GM23338 (cell line): ENCODE results near the gene CACHD1. TPM values are rescaled to one million over a fixed set of nuclear protein-coding genes. Genes with fewer than 3 reads are reported as not detected.
A peak's percentile ranks its signal among the peaks of the same experiment; 100 is the strongest.

ENCODE experiments used
- ATAC-seq: fragments of 200-7000 bp; cut with Tn5 transposase; 3 replicates; pipeline ENCODE4 v1.9.1; 2020
- DNase-seq: peaks from one replicate; pipeline ENCODE4 v3.0.0-alpha.2; 2015; ENCODE audit warnings: low spot score
- H2AFZ ChIP-seq: fragments of 200-600 bp; sonication (generic); 2 replicates; pipeline ENCODE4 v1.8.0; 2016; ENCODE audit warnings: antibody characterized with exemption, mild to moderate bottlenecking, moderate library complexity
- H3F3A ChIP-seq: fragments of 200-600 bp; sonication (generic); replicated peaks from 2 replicates; pipeline ENCODE4 v1.8.0; 2017; ENCODE audit warnings: antibody characterized with exemption, mixed run types, low read depth
- H3K27ac ChIP-seq: fragments of 200-600 bp; sonication (generic); 2 replicates; pipeline ENCODE4 v1.6.1; 2016; ENCODE audit warnings: low read depth
- H3K27me3 ChIP-seq: fragments of 200-600 bp; sonication (generic); 2 replicates; pipeline ENCODE4 v1.8.0; 2016; ENCODE audit warnings: mild to moderate bottlenecking, mixed run types, moderate library complexity; ENCODE audit not compliant: insufficient read depth
- H3K36me3 ChIP-seq: fragments of 200-600 bp; sonication (generic); 2 replicates; pipeline ENCODE4 v1.8.0; 2016; ENCODE audit warnings: mild to moderate bottlenecking; ENCODE audit not compliant: insufficient read depth
- H3K4me1 ChIP-seq: fragments of 200-600 bp; sonication (generic); 2 replicates; pipeline ENCODE4 v1.8.0; 2016; ENCODE audit warnings: mild to moderate bottlenecking, moderate library complexity; ENCODE audit not compliant: insufficient read depth
- H3K4me2 ChIP-seq: fragments of 200-600 bp; sonication (generic); 2 replicates; pipeline ENCODE4 v1.7.1; 2017; ENCODE audit warnings: mixed run types
- H3K4me3 ChIP-seq: fragments of 200-600 bp; sonication (generic); 2 replicates; pipeline ENCODE4 v1.6.1; 2016; ENCODE audit warnings: mixed run types
- H3K79me2 ChIP-seq: fragments of 200-600 bp; sonication (generic); replicated peaks from 2 replicates; pipeline ENCODE4 v1.8.0; 2017; ENCODE audit warnings: mild to moderate bottlenecking; ENCODE audit not compliant: insufficient read depth
- H3K9me2 ChIP-seq: fragments of 200-600 bp; sonication (generic); 2 replicates; pipeline ENCODE4 v1.8.0; 2017; ENCODE audit not compliant: insufficient read depth
- H4K20me1 ChIP-seq: fragments of 200-600 bp; sonication (generic); replicated peaks from 2 replicates; pipeline ENCODE4 v1.8.0; 2017; ENCODE audit warnings: mild to moderate bottlenecking; ENCODE audit not compliant: insufficient read depth
- H3K27ac Mint-ChIP-seq: 2 replicates; pipeline ENCODE4 v1.8.0; 2020; ENCODE audit warnings: inconsistent platforms, mild to moderate bottlenecking, moderate library complexity, mixed read lengths
- H3K27me3 Mint-ChIP-seq: 3 replicates; pipeline ENCODE4 v1.8.0; 2022; ENCODE audit warnings: low read depth, mild to moderate bottlenecking, moderate library complexity, mixed read lengths, inconsistent platforms; ENCODE audit not compliant: insufficient read depth, poor library complexity
- H3K36me3 Mint-ChIP-seq: 3 replicates; pipeline ENCODE4 v1.8.0; 2021; ENCODE audit warnings: low read depth, mild to moderate bottlenecking, inconsistent platforms, moderate library complexity, mixed read lengths
- H3K4me1 Mint-ChIP-seq: 3 replicates; pipeline ENCODE4 v1.8.0; 2020; ENCODE audit warnings: mild to moderate bottlenecking, inconsistent platforms, mixed read lengths
- H3K4me3 Mint-ChIP-seq: 3 replicates; pipeline ENCODE4 v1.8.0; 2021; ENCODE audit warnings: moderate library complexity, mild to moderate bottlenecking, inconsistent platforms, mixed read lengths
- H3K9me3 Mint-ChIP-seq: 3 replicates; pipeline ENCODE4 v1.8.0; 2020; ENCODE audit warnings: moderate library complexity, mild to moderate bottlenecking, inconsistent platforms, mixed read lengths
- CREB1 ChIP-seq: fragments of 250-450 bp; sonication (Bioruptor Pico); IDR thresholded peaks from 2 replicates; pipeline ENCODE4 v1.5.0; 2020; ENCODE audit warnings: low read depth, mild to moderate bottlenecking, moderate library complexity
- EZH2 ChIP-seq: fragments of 200-600 bp; sonication (generic); IDR thresholded peaks from one replicate; pipeline ENCODE4 v1.8.0; 2017; ENCODE audit warnings: antibody characterized with exemption, mild to moderate bottlenecking, low read depth; ENCODE audit not compliant: unreplicated experiment
- EZH2phosphoT487 ChIP-seq: fragments of 200-600 bp; sonication (generic); IDR thresholded peaks from one replicate; pipeline ENCODE4 v1.8.1; 2018; ENCODE audit warnings: antibody characterized with exemption; ENCODE audit not compliant: unreplicated experiment
- JUNB ChIP-seq: IDR thresholded peaks from one replicate; pipeline ENCODE4 v1.6.1; 2016; ENCODE audit warnings: antibody characterized with exemption; ENCODE audit not compliant: unreplicated experiment
- NANOG ChIP-seq: IDR thresholded peaks from 2 replicates; pipeline ENCODE4 v1.6.1; 2016; ENCODE audit warnings: antibody characterized with exemption, borderline replicate concordance
- POLR2AphosphoS5 ChIP-seq: IDR thresholded peaks from 2 replicates; pipeline ENCODE4 v1.6.1; 2016; ENCODE audit warnings: antibody characterized with exemption, low read depth
- STAT1 ChIP-seq: IDR thresholded peaks from one replicate; pipeline ENCODE4 v1.6.1; 2016; ENCODE audit warnings: antibody characterized with exemption; ENCODE audit not compliant: unreplicated experiment
- ZNF114 ChIP-seq: fragments of 250-450 bp; sonication (Bioruptor Pico); IDR thresholded peaks from 2 replicates; pipeline ENCODE4 v1.5.0; 2020; ENCODE audit warnings: mild to moderate bottlenecking, moderate library complexity
- ZNF331 ChIP-seq: fragments of 250-450 bp; sonication (Bioruptor Pico); IDR thresholded peaks from 2 replicates; pipeline ENCODE4 v1.5.0; 2020; ENCODE audit warnings: low read depth, mild to moderate bottlenecking, moderate library complexity
- polyA plus RNA-seq: library from polyadenylated mRNA; unstranded; fragments of >200 nt; fragmentation: Nextera tagmentation; extraction: Ambion mirVana; gene quantifications from 2 replicates; pipeline ENCODE4 v1.2.1, GENCODE V29; 2016
- total RNA-seq: library from RNA; depleted of rRNA; stranded (reverse); fragments of >200 nt; shearing (Covaris generic); gene quantifications from 2 replicates; pipeline ENCODE4 v1.2.3, GENCODE V29; 2014
- TF ChIP-seq, protein P1 (sequence below): fragments of 250-450 bp; sonication (Bioruptor Pico); IDR thresholded peaks from 2 replicates; pipeline ENCODE4 v1.5.0; 2020; ENCODE audit warnings: mild to moderate bottlenecking, moderate library complexity
- TF ChIP-seq, protein P2 (sequence below): IDR thresholded peaks from one replicate; pipeline ENCODE4 v1.6.1; 2018; ENCODE audit warnings: antibody characterized with exemption; ENCODE audit not compliant: unreplicated experiment
- TF ChIP-seq, protein P3 (sequence below): IDR thresholded peaks from 2 replicates; pipeline ENCODE4 v1.6.1; 2016; ENCODE audit warnings: antibody characterized with exemption
- TF ChIP-seq, protein P4 (sequence below), 2 experiments: fragments of 200-600 bp in 1 of 2; sonication (generic) in 1 of 2; conservative IDR thresholded peaks; 2 replicates each; pipeline versions ENCODE4 v1.5.1 to v1.6.1; 2016 to 2017; ENCODE audit warnings: antibody characterized with exemption in 2 of 2, low read depth in 2 of 2, mild to moderate bottlenecking in 2 of 2, moderate library complexity in 1 of 2

CACHD1 gene
- total and polyA plus RNA-seq, 2 experiments from 2014 or later = 12.6 to 43.7 TPM

DNA sequence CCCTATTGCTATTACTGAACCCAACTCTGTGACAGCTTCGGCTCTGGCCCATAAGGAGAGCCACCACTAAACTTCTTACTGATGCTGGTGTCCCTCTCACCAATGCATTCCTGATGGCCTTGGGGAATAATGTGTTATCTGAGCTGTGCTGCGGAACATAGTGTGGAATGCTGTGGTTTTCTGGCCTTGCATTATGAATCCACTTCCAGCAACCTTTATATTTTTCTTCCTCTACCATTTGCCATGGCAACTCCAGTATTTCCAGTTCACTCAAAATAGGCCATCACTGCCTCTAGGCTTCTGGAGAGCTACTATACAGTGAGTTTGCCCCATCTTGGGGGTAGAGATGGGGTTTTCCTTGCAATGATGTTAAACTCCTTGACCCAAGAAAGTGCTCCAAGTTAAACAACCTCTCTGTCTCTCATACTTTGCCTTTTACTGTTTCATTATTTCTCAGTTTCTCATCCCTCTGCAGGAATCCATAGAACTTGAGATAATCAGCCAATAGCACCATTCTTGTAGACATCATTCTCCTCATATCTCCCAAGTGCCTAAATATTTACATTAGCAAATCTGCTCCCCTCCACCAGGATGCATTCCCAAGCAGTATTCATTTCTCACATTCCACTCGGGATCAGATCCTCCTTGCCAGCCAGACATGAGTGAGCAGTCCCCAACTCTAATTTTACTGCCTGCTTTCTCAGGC lies 263.8 kb downstream of the CACHD1 start:
- no peak overlapping the region for H3K27ac ChIP-seq
- no peaks in the 10 kb centered on the region for H3K36me3 ChIP-seq
- ATAC-seq (no peak), DNase-seq (no peak)
- H3K4me3 Mint-ChIP-seq = no peak overlapping the region
- H3K4me1 Mint-ChIP-seq = peaks cover 13% of the 10 kb centered on the region
- no peaks in the 10 kb centered on the region for H3K9me3 Mint-ChIP-seq
- H3K36me3 Mint-ChIP-seq = no peaks in the 10 kb centered on the region; the same call in 2 of the 3 replicates
- H3K4me3 ChIP-seq = no peak overlapping the region
- H3K9me2 ChIP-seq = peaks cover 15% of the 10 kb centered on the region; the same call in 1 of the 2 replicates
- no peaks in the 10 kb centered on the region for H3F3A ChIP-seq
- H3K27me3 Mint-ChIP-seq = peaks cover 7% of the 10 kb centered on the region
- H3K4me2 ChIP-seq = no peak overlapping the region
- no peaks in the 10 kb centered on the region for H3K79me2 ChIP-seq
- no peaks in the 10 kb centered on the region for H4K20me1 ChIP-seq
- peak overlapping the region; percentile 24; the same call in 1 of the 2 replicates for H2AFZ ChIP-seq
- no peaks in the 10 kb centered on the region for H3K4me1 ChIP-seq
- no peak for TF ChIP-seq JUNB
- no peak for TF ChIP-seq EZH2phosphoT487
- TF ChIP-seq, protein P1, sequence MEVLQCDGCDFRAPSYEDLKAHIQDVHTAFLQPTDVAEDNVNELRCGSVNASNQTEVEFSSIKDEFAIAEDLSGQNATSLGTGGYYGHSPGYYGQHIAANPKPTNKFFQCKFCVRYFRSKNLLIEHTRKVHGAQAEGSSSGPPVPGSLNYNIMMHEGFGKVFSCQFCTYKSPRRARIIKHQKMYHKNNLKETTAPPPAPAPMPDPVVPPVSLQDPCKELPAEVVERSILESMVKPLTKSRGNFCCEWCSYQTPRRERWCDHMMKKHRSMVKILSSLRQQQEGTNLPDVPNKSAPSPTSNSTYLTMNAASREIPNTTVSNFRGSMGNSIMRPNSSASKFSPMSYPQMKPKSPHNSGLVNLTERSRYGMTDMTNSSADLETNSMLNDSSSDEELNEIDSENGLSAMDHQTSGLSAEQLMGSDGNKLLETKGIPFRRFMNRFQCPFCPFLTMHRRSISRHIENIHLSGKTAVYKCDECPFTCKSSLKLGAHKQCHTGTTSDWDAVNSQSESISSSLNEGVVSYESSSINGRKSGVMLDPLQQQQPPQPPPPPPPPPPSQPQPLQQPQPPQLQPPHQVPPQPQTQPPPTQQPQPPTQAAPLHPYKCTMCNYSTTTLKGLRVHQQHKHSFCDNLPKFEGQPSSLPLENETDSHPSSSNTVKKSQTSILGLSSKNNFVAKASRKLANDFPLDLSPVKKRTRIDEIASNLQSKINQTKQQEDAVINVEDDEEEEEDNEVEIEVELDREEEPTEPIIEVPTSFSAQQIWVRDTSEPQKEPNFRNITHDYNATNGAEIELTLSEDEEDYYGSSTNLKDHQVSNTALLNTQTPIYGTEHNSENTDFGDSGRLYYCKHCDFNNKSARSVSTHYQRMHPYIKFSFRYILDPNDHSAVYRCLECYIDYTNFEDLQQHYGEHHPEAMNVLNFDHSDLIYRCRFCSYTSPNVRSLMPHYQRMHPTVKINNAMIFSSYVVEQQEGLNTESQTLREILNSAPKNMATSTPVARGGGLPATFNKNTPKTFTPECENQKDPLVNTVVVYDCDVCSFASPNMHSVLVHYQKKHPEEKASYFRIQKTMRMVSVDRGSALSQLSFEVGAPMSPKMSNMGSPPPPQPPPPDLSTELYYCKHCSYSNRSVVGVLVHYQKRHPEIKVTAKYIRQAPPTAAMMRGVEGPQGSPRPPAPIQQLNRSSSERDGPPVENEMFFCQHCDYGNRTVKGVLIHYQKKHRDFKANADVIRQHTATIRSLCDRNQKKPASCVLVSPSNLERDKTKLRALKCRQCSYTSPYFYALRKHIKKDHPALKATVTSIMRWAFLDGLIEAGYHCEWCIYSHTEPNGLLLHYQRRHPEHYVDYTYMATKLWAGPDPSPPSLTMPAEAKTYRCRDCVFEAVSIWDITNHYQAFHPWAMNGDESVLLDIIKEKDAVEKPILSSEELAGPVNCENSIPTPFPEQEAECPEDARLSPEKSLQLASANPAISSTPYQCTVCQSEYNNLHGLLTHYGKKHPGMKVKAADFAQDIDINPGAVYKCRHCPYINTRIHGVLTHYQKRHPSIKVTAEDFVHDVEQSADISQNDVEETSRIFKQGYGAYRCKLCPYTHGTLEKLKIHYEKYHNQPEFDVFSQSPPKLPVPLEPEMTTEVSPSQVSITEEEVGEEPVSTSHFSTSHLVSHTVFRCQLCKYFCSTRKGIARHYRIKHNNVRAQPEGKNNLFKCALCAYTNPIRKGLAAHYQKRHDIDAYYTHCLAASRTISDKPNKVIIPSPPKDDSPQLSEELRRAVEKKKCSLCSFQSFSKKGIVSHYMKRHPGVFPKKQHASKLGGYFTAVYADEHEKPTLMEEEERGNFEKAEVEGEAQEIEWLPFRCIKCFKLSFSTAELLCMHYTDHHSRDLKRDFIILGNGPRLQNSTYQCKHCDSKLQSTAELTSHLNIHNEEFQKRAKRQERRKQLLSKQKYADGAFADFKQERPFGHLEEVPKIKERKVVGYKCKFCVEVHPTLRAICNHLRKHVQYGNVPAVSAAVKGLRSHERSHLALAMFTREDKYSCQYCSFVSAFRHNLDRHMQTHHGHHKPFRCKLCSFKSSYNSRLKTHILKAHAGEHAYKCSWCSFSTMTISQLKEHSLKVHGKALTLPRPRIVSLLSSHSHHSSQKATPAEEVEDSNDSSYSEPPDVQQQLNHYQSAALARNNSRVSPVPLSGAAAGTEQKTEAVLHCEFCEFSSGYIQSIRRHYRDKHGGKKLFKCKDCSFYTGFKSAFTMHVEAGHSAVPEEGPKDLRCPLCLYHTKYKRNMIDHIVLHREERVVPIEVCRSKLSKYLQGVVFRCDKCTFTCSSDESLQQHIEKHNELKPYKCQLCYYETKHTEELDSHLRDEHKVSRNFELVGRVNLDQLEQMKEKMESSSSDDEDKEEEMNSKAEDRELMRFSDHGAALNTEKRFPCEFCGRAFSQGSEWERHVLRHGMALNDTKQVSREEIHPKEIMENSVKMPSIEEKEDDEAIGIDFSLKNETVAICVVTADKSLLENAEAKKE (CRISPR knock-in tag) = no peak
- TF ChIP-seq, protein P2, sequence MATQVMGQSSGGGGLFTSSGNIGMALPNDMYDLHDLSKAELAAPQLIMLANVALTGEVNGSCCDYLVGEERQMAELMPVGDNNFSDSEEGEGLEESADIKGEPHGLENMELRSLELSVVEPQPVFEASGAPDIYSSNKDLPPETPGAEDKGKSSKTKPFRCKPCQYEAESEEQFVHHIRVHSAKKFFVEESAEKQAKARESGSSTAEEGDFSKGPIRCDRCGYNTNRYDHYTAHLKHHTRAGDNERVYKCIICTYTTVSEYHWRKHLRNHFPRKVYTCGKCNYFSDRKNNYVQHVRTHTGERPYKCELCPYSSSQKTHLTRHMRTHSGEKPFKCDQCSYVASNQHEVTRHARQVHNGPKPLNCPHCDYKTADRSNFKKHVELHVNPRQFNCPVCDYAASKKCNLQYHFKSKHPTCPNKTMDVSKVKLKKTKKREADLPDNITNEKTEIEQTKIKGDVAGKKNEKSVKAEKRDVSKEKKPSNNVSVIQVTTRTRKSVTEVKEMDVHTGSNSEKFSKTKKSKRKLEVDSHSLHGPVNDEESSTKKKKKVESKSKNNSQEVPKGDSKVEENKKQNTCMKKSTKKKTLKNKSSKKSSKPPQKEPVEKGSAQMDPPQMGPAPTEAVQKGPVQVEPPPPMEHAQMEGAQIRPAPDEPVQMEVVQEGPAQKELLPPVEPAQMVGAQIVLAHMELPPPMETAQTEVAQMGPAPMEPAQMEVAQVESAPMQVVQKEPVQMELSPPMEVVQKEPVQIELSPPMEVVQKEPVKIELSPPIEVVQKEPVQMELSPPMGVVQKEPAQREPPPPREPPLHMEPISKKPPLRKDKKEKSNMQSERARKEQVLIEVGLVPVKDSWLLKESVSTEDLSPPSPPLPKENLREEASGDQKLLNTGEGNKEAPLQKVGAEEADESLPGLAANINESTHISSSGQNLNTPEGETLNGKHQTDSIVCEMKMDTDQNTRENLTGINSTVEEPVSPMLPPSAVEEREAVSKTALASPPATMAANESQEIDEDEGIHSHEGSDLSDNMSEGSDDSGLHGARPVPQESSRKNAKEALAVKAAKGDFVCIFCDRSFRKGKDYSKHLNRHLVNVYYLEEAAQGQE = no peak
- TF ChIP-seq EZH2 = no peak
- no peak for TF ChIP-seq NANOG
- no peak for TF ChIP-seq STAT1
- no peak for TF ChIP-seq ZNF114 (CRISPR knock-in tag)
- no peak for TF ChIP-seq ZNF331 (CRISPR knock-in tag)
- TF ChIP-seq CREB1 = no peak
- TF ChIP-seq, protein P3, sequence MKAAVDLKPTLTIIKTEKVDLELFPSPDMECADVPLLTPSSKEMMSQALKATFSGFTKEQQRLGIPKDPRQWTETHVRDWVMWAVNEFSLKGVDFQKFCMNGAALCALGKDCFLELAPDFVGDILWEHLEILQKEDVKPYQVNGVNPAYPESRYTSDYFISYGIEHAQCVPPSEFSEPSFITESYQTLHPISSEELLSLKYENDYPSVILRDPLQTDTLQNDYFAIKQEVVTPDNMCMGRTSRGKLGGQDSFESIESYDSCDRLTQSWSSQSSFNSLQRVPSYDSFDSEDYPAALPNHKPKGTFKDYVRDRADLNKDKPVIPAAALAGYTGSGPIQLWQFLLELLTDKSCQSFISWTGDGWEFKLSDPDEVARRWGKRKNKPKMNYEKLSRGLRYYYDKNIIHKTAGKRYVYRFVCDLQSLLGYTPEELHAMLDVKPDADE = no peak
- no peak for TF ChIP-seq POLR2AphosphoS5
- TF ChIP-seq, protein P4, sequence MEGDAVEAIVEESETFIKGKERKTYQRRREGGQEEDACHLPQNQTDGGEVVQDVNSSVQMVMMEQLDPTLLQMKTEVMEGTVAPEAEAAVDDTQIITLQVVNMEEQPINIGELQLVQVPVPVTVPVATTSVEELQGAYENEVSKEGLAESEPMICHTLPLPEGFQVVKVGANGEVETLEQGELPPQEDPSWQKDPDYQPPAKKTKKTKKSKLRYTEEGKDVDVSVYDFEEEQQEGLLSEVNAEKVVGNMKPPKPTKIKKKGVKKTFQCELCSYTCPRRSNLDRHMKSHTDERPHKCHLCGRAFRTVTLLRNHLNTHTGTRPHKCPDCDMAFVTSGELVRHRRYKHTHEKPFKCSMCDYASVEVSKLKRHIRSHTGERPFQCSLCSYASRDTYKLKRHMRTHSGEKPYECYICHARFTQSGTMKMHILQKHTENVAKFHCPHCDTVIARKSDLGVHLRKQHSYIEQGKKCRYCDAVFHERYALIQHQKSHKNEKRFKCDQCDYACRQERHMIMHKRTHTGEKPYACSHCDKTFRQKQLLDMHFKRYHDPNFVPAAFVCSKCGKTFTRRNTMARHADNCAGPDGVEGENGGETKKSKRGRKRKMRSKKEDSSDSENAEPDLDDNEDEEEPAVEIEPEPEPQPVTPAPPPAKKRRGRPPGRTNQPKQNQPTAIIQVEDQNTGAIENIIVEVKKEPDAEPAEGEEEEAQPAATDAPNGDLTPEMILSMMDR (conservative IDR thresholded peaks at IDR 0.05; ENCODE audit: low read depth in 2 of 2) = no peak
- no peak overlapping the region for H3K27ac Mint-ChIP-seq
- H3K27me3 ChIP-seq = no peaks in the 10 kb centered on the region
